A549 (cell line): ENCODE measurements around the gene SFRP4.

Experiments used
- CTCF ChIP-seq: fragments of >200 bp; sonication (Bioruptor Twin); formaldehyde crosslinking; IDR thresholded peaks from 3 replicates; pipeline ENCODE4 v1.5.1; 2016
- ESRRA ChIP-seq: fragments of 150-350 bp; IDR thresholded peaks from 2 replicates; pipeline ENCODE4 v1.6.1; 2014; ENCODE audit warnings: mild to moderate bottlenecking, low read length, borderline replicate concordance
- HOXB5 ChIP-seq: fragments of 250-450 bp; sonication (Bioruptor Pico); IDR thresholded peaks from 2 replicates; pipeline ENCODE4 v1.5.0; 2020; ENCODE audit warnings: mild to moderate bottlenecking, moderate library complexity
- JUNB ChIP-seq: fragments of >200 bp; sonication (Bioruptor Twin); formaldehyde crosslinking; IDR thresholded peaks from 2 replicates; pipeline ENCODE4 v1.6.1; 2016
- KDM5A ChIP-seq: fragments of 200-600 bp; sonication (generic); IDR thresholded peaks from 2 replicates; pipeline ENCODE4 v1.6.1; 2016; ENCODE audit warnings: antibody characterized with exemption, mild to moderate bottlenecking
- POLR2A ChIP-seq: IDR thresholded peaks from 2 replicates; pipeline ENCODE4 v1.6.1; 2012; ENCODE audit warnings: mild to moderate bottlenecking, low read length
- RAD21 ChIP-seq, 2 experiments: fragments of >200 bp in 1 of 2; sonication (Bioruptor Twin) in 1 of 2; formaldehyde crosslinking in 1 of 2; IDR thresholded peaks in 1 of 2; conservative IDR thresholded peaks in 1 of 2; 2 replicates in 1 of 2; 3 replicates in 1 of 2; pipeline ENCODE4 v1.6.1; 2012 to 2018; ENCODE audit warnings: inconsistent platforms in 1 of 2
- REST ChIP-seq: fragments of 200-600 bp; sonication (generic); IDR thresholded peaks from 2 replicates; pipeline ENCODE4 v1.6.1; 2016; ENCODE audit warnings: antibody characterized with exemption, mild to moderate bottlenecking, moderate library complexity

- TF ChIP-seq POLR2A (no peak), CTCF (no peak), ESRRA (no peak), RAD21 (conservative IDR thresholded peaks at IDR 0.05 in 1 of 2, IDR thresholded peaks at IDR 0.05 in 1 of 2) (no peak), KDM5A (no peak), JUNB (no peak), REST (no peak), HOXB5 (no peak)
Measured at GRCh38 chr7:37933018-37933566, 16.5 kb upstream of the SFRP4 start.
